Lung microvascular endothelial cell (primary cell): ENCODE measurements around the gene P2RX3. TPM values are rescaled to one million over a fixed set of nuclear protein-coding genes. Genes with fewer than 3 reads are reported as not detected.
A peak's percentile ranks its signal among the peaks of the same experiment; 100 is the strongest.
"Not testable (repeated sequence)": the region's sequence is repeated elsewhere in the genome, so short reads cannot be mapped to it uniquely, and the experiment has no call there.

ENCODE experiments used
- DNase-seq, 2 donors: peaks; one replicate each; pipeline versions ENCODE4 v3.0.0 to v3.0.0-alpha.2; 2010; ENCODE audit warnings: low read depth in 2 of 2
- total RNA-seq: library from RNA; depleted of rRNA; stranded (reverse); fragments of >200 nt; gene quantifications from 2 replicates; pipeline ENCODE4 v1.2.1, GENCODE V29; 2014

Gene P2RX3
- total RNA-seq, result not detected in 2 replicates

DNA sequence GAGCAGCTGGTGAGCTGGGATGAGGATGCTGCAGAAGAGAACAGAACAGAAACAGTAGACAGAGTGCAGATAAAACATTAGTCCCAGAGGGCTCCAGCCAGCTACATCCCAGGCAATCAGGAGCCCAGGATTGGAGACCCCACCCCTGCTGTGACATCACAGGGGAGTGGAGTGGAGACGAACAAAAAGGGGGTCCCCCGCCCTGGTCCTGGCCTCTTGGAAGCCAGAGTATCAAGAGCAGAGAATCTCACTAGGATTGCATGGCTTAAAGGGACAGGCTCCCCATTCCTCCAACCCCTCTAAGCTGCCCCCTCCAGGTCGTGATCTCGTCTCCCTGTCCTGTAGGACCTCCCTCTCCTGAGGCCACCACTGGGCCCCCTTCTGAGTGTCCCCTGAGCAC, at the start of gene P2RX3:
Gene P2RX3, plus strand, starts transcription at position 211 of the 400 bp plus-strand sequence. CDS start 199 bp downstream, outside the sequence.
- DNase-seq, result no peak

DNA sequence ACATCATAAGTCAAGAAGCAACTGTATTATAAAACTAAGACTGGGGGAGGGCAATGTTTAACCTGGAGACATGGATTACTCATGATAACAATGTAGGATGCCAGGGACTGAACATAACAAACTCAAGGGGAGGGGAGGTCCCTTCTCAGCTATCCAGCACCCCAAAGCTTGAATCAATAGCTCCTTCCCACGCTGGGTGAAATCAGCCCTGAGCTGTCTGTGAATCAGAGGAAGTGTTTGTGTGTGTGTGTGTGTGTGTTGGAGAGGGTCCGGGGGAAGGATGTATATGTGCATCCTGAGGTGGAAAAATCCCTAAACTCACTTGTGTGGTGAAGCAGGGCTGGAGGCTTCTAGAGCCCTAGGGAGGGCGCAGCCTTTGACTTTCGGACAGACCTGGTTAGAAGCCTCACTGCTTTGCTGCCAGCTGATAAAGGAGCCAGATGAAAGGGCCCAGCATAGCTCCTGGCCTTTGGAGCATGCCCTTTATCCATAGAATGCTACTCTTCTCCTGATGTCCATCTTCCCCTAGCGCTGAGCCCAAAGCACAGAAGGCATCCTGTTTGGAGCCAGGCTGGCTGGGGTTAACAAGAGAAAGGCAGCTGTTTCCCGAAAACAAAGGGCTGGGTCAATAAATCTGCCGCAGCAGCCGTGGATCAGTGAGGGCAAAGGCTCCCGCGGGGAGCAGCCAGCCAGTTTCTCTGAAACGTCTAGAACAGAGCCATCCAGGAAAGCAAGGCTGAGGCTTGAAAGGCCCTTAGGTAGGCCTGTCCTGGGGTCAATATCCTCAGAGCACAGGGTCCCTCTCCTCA, 49.2 kb upstream of the P2RX3 start:
- DNase-seq, result peak; percentile 75 to 98

DNA sequence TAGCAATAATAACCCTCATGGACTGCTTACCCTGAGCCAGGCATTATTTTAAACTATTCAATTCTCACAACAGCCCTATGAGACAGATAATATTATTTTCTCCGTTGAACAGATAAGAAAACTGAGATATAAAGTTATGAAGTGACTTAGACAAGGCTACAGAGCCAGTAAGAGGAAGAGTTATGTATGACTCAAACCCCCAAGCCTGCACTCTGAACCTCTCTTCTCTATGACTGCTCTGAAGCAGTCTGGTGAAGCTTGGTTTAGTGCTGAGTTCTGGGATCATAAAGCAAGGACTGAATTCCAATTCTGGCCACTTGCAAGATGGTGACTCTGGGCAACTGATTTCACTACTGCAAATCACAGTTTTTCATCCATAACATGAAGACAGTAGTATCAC, 47.9 kb upstream of the P2RX3 start:
- peak in 1 of 2 donors; percentile 70 for DNase-seq

DNA sequence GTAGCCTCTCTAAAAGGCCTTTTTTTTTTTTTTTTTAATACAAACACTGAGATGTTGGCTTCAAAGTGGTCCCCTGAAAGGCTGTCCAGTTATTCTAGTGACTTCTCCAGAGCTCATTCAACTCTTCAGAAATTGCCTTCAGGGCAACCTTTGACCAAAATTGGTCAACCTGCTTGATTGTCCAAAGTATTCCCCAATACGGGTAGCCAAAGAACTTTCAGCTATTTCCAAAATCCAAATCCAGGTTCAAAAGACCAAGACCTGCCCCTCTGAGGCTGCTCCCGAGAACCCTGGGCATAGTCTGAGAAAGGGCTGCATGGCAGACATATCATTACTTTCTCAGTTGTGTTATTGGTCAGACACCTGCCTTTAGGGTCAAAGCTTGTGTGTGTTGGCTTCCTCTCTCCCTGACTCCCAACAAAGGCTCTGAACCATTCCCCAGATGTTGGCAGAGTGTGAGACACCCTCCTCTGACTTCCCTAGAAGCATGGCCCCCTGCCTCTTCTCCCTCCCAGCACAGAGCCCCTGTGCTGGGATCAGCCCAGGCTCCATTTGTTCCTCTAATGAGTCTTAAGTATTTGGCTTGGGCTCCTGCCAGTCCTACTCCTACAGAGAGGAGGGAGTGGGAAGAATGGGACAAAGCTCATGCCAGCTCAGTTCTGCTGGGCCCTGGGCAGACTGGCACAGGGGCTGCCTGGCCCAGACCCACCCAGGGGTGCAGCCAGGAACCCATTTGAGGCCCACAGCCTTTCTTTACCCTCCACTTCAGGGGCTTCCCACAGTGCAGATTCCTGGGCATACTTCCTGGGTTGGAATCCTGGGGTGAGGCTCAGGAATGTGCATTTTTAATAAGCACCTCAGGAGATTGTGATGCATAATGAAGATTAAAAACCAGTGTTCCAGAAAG, 43.7 kb upstream of the P2RX3 start:
- DNase-seq, result no peak

DNA sequence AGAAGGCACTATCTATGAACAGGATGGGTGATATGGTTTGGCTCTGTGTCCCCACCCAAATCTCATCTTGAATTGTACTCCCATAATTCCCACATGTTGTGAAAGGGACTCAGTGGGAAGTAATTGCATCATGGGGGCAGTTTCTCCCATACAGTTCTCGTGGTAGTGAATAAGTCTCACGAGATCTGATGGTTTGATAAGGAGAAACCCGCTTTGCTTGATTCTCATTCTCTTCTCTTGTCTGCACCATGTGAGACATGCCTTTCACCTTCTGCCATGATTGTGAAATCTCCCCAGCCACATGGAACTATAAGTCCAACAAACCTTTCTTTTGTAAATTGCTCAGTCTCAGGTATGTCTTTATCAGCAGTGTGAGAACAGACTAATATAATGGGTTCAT, 41.9 kb upstream of the P2RX3 start:
- not testable (repeated sequence) for DNase-seq

DNA sequence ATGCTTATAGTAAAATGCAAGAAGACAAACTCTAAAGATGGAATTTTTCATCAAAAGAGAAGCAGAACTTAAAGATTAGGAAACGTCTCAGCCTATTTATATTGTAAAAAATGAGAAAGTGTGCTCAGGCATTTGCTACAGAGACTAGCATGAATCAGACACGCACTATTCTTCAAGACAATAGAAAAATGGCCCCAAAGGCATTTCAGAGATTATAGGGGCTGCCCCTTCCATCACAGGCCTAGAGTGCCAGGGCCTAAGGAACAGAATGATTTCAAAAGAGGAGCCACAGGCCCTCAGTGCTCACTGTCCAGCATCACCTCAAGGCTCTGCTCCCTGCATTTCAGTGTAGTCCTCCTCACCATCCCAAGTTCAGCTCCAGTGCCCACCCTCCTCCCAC, 40.9 kb upstream of the P2RX3 start:
- DNase-seq, result no peak

DNA sequence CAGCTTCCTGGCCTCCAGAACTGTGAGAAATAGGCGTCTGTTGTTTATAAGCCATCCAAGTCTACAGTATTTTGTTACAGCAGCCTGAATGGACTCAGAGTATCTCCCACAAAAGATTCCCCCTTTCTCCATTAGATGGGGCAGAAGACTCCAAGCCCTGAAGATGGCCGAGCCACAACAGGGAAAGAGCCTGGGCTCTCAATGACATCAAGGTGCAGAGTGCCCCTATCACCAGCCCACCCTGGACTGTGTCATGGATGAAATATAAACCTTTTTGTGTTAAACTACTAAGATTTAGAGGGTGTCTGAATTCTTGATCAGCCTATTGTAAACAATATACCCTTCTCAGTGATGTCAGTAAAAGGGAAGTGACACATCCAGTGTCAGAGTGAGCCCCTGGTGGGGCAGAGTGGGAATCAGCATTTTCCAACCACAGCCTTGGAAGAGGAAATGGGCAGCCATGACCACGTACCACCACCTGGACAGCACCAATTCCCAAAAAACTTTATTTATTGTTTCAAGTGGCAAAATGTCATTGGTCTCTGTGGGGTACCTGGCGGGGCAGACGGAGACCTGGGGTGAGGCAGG, 38.9 kb upstream of the P2RX3 start:
- DNase-seq, result no peak

DNA sequence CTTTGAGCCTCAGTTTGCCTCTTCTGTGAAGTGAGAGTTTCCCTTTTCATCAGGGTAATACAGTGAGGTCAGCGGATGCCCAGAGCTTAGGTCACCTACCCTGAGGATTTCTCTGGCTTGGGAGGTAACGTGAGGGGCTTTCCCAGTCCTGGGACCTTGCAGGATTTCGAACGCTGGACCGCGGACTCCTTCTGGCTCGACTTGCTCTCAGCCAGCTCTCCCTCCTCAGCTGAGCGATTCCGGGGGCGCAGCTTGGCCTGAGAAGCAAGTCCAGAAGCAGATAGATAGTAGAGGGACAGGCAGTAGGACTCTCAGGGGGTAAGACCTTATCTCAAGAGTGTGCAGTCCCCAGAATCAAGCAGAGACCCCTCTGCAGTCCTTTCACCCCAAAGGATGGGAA, 37.4 kb upstream of the P2RX3 start:
- DNase-seq, result no peak

DNA sequence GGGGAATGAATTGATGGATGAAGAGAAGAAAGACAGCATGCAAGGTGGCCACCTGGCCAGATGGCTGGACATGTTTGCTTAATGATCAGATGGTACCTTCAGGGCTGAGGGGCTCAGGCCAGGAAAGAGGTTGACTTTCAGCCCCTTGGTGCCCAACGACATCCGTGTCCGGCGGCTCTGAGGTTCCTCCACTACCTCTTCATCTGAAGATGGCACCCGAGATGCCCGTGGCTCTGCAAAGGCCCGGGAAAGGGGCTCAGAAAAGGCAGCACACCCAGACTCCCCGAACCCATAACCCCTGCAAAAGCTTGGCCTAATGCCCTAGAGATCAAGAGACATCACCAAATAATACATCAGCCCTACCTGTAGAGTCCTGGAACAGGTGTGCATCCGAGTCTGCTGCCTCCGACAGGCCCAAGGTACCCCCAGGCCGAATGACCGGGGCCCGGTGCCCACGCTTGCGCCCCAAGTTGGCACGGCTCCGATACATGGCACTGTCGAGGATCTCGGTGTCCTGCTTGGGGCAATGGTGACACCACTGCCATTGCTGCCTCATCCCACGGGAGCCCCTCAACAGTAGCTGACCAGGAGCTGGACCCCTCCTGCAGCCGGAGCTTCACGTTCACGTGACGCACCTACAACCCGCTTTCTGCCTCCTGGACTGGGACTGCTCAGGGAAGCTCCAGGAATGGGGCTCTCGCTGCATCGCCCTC, 36.3 kb upstream of the P2RX3 start:
- DNase-seq, result no peak

DNA sequence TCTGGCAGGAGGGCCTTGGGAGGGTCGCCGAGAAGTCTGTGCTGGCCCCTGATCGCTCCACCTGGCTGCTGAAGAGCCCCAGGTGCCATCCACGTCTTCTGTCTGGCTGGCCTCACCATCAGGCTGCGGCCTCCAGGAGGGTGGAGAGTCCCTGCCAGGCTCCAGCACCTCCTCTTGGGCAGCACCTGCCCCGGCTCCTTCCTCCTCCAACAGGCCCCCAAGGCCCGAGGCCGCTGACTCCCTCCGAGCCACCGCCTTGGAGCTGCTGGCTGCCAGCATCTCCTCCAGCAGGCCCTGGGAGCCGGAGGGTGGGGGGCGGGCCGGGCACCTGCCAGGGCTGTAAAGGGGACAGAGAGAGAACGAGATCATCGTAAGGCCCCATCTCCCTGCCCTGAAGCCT, 35.7 kb upstream of the P2RX3 start:
- DNase-seq, result no peak

DNA sequence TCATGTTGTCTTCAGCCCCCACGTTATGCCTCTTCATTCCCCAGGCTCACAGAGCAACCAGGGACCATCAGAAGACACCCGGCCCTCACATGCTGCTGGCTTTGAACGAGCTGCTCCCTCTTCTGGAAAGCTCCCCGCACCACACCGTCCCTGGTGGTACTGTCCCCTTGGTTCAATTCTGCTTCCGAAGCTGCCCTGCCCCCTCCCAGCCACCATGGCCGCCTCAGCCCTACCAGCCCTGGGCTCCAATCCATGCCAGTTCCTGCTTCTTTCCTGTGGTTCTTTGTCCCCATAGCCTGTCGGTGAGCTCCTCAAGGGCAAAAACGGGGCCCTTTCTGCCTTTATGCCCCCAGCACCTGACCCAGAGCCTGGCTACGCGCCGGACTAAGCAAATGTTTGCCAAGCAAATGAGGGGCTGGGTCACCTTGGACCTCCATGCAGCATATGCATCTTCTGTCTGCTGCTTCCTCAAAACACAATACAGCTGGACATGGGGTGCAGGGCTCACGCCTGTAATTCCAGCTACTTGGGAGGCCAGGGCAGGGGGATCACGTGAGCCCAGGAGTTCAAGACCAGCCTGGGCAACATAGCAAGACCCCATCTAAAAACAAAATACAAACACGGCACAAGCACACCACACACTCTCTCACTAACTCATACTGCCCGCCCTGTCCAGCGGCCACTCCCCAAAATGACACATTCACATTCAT, 34.7 kb upstream of the P2RX3 start:
- DNase-seq, result peak in 1 of 2 donors; percentile 62

DNA sequence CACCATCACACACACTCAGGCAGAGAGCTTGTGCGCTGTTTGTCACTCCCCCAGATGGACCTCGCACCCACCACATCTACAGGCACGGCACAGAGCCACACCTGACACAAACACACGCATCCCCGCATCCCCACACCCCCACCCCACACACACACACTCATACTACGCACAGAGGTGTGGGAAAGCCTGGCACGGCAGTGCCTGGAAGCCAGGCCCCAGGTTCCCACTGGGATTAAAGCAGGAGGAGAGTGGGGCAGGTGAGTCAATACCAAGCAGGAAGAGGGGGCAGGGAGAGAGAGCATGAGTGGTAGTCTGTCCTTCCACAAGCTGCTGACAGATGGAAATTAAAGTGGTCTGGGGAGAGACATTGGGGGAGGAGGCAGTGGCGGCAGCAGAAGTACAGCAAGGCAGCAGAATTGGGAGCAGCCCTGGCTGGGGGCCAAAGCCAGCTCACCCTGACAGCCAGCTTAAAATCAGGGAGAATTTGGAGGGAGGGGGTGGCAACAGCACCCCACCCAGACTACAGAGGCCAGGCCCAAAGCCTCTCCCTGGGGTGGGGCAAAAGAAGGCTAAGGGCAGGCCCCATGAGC, 34.1 kb upstream of the P2RX3 start:
- peak; percentile 51 for DNase-seq

DNA sequence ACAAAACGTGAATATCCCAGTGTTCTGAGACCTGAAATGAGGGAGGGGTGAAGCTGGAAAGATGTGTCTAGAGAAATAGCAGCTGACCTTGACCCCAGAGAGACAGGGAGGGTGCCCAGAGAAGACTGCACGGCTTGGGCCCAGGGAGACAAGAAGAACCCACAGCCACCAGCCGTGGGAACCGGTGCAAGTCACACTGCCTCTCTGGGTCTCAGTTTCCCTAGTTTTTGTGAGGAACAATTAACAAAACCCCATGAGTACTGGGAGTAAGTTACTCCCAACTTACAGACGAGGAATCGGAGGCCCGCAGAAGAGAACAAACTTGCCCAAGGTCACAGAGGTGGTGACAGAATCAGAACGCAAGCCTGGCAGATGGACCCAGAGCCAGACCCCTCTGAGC, 32.6 kb upstream of the P2RX3 start:
- no peak for DNase-seq

DNA sequence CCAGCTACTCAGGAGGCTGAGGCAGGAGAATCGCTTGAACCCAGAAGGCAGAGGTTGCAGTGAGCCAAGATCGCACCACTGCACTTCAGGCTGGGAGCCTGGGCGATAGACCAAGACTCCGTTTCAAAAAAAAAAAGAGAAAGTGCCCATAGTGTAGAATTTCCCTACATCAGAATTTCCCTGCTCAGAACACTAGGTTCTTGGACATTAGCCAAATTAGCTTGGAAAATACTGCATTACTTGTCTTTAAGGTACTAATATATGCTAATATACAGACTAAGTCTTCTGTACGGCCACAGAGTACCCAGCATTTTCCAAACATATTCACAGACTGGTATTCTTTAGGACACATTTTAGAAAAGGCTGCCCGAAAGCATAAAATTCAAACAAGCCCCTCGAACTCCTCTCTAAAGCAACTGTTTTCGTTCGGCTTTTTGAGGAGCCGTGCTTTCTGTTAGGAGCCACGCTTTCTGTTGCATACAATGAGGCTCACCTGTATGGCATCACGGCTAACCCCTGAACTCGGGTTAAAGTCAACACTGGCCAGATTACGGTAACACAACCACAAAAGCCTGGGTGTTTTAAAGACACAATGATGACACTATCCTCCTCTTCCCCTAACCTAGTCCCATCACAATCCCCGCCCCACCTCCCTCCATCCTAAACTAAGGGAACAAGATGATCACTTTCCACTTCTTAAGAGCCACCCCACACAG, 31.8 kb upstream of the P2RX3 start:
- peak; percentile 57 to 64 for DNase-seq

DNA sequence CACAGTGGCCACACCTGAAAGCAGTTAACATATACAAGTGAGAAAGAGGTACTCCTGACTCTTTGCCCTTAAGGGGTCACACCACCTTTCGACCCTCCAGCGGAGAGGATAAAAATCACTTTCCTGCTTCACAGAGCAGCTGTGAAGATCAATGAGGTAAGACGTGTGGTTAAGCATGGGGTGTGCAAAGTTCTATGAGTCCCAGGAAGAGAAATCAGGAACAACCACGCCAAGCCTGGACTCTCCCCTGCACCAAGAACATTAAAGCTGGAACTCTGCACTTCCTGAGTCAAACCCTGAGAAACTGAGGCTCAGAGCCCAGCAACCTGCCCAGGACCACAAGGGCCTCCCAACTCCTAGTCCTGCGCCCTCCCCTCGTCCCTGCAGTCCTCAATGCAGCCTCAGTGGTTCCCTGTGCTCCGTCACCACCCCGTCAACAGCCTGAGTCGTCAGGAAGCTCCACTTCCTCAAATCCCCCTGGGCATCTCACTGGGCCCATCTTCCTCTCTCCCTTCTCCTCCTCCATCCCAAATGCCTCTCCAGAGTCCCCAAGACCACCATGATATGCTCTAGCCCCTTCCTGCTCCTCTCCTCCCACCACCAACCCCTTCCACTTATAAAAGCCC, 31.1 kb upstream of the P2RX3 start:
- DNase-seq, result peak in 1 of 2 donors; percentile 48

DNA sequence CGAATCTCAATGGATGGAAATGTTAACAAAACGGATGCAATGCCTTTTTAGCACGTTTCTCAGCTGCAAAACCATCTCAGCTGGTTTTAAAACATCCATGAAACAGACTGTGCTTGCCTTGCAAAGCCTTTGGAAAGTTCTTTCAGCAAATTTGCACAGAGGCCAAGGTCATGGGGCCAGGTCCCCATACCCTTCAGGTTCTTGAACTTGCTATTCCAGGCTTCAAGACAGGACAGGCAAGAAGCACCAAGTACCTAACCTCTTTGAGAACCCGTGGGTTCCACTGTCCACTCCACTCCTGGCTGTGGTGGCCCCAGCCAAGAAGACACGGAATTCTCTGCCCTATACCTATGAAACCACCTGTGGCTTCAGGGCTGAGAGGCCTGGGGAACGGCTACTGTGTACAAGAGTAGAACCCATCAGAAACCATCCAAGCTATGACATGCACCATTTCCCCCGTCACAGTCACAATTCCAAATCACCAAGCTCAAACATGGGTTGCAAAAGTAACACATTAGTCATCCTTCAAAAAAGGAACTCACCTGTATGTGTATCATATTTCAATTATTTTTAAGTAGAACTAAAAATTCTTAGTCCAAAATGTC, 30.4 kb upstream of the P2RX3 start:
- no peak for DNase-seq

DNA sequence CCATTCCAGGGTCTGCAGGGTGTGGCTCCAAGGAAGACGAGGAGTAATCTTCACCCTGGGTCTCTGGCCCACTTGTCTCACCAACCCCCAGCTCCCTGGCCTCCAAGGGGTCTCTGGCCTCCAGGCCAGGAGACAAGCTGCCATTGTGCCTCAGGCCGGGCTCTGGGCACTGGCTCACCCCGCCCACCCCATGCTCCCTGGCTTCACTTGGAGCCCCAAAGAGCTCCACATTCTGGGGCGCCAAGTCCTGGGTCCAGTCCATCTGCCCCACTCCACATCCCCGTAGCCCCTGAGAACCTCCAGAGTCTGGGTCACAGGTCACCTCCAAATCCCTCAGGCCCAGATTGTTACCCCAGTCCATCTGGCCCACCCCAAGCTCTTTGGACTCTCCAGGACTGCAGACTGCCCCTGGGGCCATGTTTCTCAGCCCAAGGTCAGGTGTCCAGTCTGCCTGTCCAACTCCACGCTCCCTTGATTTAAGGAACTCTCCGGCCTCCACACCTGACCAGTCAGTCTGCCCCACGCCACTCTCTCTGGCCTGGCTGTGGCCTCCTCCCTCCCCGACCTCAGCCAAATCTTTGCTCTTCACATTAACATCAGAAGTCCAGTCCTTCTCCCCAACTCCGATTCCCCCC, 29.6 kb upstream of the P2RX3 start:
- no peak for DNase-seq
